ENCODE measurements around the gene COPS4.
A peak's percentile ranks its signal among the peaks of the same experiment; 100 is the strongest.
"Not testable (repeated sequence)": the region's sequence is repeated elsewhere in the genome, so short reads cannot be mapped to it uniquely, and the experiment has no call there.

The COPS4 gene

DNA sequence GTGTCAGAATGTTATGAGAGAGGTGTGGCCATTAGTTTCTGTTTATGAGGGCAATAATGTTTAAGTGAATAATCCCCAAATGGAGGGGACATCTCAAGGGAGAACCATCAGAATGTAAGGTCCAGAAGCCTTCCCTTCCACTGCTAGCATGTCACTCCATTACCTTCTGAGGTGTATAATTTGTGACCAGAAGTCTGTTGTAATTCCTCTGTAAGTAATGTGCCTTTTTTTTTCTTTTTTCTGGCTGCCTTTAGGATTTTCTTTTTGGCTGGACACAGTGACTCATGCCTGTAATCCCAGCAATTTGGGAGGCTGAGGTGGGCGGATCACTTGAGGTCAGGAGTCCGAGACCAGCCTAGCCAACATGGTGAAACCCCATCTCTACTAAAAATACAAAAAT is 10.8 kb upstream of the COPS4 start:
- DNase-seq, result no peak

DNA sequence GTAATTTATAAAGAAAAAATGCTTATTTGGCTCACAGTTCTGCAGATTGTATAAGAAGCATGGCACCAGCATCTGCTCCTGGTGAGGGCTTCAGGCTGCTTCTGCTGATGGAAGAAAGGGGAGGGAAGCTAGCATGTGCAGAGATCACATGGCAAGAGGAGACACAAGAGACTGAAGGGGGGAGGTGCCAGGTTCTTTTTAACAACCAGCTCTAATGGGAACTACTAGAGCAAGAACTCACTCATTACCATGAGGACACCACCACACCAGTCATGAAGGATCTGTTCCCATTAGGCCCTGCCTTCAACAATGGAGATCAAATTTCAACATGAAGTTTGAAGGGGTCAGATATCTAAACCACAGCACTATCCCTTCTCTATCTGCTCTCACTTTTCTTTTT is 9.4 kb upstream of the COPS4 start:
- DNase-seq, result peak; percentile 26

DNA sequence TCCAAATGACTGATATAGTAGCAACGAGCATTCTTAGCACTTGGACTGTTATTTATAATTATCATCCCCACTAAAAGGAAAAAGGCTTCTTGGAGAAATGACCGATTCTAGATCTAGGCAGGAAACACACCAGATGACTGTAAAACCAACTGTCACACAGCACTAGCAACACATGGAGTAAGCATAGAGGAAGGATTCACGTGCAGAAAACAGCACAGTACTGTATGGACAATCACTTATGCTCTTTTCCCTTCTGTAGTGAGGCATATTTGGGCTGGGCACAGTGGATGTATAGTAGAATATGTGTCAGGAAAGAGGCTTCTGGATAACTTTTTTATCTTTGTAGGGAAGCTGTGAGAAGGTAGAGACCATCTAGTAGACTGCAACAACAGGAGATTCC is 6.0 kb upstream of the COPS4 start:
- no peak for DNase-seq

DNA sequence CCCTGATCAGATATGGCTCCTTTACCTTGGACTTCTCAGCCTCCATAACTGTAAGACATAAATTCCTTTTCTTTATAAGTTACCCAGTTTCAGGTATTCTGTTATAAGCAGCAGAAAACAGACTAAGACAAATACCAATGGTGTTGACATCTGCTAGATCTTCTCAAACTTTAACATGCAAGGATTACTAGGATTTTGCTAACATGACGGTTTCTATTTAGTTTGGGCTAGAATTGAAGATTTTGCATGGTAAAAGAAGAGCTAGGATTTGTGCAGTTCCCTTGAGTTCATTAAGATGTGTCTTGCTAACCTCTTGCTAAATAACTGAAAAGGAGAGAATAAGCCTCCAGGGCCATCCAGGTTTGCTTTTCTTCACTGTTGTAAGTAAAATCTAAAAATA is 5.3 kb upstream of the COPS4 start:
- DNase-seq, result no peak

DNA sequence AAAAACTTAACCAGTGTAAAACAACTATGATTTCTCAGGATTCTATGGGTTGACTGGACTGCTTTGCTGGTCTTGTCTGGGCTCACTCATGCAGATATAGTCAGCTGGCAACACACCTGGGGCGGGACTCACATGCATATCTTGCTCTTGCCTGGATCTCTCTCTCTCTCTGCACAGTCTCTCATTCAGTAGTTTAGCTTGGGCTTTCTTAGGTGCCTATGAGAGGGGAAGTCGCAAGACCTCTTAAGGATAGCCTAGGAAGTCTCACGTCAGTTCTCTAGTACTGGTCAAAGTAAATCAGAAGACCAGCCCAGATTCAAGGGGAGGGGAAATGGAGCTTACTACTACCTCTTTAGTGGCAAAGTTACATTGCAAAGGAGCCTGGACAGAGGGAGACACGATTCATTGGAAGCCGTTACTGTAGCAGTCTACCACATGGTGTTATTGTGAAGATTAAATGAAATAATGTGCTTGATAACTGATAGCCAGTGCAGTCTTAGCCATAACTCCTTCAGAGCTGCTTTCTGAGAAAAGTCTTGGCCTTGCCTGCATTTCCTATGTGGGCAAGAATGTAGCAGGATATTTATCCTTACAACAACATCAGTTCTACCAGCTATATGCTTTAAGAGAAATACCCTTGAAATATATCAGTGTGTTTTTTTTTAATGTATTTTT is 2.1 kb downstream of the COPS4 start:
- DNase-seq, result no peak

DNA sequence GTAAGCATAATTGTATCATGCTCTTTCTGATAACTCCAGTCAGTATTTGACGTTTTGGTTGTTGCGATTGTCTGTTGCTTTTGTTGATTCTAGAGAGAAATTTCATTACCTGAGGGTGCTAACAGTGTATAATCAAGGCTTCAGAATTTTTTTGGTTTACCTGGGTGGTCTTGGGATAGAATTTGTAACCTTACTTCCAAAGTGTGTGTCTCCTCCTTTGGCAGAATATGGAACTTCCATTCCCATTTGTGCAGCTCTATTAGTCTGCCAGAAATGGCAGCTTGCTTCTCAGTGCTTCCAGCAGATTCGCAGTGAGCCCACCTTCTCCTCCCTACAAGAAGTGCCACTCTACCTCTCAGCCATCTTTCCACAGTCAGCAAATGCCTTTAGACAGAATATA is 5.3 kb downstream of the COPS4 start:
- DNase-seq, result no peak

DNA sequence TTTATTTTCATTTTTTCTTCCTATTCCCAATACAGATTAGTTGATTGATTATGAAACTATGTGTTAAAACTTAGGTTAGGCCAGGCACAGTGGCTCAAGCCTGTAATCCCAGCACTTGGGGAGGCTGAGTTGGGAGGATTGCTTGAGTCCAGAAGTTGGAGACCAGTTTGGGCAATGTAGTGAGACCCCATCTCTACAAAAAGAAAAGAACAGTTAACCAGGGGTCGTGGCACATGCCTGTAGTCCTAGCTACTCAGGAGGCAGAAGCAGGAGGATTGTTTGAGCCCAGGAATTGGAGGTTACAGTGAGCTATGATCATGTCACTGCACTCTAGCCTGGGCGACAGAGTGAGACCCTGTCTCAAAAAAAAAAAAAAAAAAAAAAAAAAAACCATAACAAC is 8.2 kb downstream of the COPS4 start:
- not testable (repeated sequence) for DNase-seq

DNA sequence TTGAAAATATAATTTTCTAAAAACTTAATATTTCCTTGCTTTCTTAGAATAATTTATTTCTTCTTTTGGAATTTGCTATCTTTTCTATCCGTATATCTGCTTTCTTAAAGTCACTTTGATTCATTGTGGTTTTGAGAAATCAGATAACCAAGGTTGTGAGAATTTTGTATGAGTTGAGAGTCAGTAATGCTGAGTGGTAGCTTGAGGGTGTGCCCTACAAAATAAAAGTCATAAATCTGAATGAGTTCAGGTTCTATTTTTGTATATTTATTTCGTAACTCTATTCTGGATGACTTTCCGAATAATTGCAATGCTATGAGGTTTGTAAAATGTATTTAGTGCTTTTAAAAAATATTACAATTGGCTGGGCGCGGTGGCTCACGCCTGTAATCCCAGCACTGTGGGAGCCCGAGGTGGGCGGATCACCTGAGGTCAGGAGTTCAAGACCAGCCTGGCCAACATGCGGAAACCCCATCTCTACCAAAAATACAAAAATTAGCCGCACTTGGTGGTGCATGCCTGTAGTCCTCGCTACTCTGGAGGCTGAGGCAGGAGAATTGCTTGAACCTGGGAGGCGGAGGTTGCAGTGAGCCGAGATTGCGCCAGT is 8.9 kb downstream of the COPS4 start:
- no peak for DNase-seq

DNA sequence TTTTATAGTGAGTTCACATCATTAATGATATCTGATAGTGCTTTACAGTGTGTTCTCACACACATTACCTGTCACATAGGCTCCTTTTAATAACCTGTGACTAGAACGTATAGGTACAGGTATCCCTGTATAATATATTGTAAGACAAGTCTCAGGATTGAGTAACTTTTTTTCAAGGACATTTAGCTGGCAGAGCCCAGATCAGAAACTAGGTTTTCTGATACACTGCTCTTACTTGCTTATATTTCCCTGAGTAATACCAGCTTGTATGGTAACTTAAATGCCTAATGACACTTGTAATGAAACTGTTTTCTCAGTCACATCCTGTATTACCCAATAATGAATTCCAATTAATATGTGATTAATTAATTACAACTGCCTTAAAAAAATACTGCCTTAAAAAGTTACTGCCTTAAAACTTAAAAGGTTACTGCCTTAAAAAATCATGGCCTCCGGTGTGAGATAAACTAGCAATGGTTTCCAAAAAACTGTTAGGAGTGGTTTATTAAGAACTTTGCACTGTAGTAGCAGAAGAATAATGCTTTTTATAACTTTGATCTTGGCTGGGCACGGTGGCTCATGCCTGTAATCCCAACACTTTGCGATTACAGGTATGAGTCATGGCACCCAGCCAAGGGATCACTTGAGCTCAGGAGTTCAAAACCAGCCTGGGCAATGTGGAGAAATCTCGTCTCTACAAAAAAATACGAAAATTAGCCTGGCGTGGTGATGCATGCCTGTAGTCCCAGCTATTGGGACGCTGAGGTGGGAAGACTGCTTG is 11.9 kb downstream of the COPS4 start:
- no peak for DNase-seq

DNA sequence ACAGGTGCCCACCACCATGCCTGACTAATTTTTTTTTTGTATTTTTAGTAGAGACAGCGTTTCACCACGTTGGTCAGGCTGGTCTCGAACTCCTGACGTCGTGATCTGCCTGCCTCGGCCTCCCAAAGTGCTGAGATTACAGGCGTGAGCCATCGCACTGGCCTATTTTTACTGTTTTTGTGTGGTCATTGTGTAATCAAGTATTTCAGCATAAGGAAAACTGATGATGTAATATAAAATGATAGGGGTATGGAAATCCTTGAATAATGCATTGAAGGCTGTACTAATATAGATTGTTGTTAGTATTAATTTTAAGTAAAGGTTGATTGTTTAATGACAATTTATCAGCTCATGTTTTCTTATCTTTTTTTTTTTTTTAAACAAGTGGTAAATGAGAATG is 13.8 kb downstream of the COPS4 start:
- DNase-seq, result not testable (repeated sequence)

DNA sequence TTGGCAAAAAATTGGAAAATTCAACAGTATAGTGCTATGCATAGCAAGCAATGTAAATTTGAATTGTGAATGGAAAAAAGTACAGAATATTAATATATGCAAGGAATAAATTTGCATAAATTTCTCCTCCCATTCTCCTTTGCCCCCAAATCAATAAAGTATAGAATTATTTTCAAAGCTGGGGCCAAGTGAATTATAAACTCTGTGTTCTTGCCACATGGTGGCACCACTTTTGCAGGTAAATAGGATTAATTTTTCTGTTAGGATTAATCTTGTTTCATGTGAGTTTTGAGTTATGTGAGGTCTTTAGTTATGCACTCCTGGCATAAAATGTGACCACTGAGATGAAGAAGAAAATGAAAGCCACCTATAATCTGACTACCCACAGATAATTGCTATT is 19.9 kb downstream of the COPS4 start:
- DNase-seq, result no peak

DNA sequence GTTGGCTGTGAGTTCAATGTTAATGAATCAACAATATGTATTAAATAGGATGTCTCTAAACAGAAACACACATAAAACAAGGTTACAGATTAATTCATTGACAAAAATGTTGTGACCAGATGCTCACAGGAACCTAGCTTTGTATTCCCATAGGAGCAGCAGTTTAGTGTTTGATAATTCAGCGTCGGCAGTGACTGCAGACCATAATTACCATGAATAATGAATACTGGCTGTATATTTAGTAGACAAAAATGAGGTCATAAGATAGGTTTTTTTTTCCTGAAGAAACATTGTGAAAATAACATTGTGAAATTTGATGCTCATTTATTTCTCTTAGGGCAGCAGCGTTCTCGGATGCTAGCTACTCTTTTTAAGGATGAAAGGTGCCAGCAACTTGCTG is 27.8 kb downstream of the COPS4 start:
- DNase-seq, result peak; percentile 32

DNA sequence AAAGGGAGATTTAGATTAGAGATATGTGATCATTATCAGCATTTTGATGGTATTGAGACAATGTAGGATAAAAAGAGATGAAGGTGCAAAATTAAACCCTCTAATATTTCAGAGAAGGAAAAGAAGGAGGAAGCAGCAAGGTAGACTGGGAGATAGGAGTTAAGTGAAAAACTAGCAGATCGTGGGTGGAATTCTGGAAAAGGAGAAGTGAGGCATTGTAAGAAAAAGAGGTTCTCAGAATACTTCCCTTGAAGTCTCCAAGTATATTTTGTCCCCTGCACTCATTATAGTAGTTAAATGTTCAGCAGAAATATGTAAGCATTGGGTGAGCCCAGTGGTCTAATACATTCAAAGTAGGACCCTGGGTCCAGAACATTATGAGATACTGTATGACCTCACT is 30.3 kb downstream of the COPS4 start:
- DNase-seq, result no peak

DNA sequence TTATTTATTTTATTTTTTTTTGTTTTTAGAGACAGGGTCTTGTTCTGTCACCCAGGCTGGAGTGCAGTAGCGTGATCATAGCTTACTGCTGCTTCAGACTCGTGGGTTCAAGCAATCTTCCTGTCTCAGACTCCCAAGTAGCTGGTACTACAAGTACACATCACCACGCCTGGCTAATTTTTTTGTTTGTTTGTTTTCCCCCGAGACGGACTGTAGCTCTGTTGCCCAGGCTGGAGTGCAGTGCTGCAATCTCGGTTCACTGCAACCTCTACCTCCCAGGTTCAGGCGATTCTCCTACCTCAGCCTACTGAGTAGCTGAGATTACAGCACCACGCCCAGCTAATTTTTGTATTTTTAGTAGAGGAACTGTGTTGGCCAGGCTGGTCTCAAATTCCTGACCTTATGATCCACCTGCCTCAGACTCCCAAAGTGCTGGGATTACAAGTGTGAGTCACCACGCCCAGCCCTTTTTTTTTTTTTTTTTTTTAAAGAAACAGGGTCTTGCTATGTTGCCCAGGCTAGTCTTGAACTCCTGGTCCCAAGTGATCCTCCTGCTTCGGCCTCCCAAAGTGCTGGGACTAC is 32.2 kb downstream of the COPS4 start:
- no peak for DNase-seq

DNA sequence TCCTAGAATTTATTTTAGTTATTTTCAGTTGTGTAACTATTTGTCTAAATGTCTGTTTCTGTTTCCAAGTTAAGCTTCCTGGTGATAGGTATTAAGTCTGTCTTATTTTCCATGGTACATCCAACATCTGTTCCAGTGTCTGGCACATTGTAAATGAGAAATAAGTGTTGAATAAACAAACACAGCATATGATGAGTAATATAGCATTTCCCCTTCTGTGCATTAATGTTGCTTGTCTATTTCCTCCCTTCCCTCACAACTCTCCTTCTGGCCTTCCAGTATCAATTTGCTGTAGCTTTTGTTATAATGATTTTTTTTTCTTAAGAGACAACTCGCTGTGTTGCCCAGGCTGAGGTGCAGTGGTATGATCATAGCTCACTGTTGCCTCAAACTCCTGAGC is 36.1 kb downstream of the COPS4 start:
- peak; percentile 12 for DNase-seq

DNA sequence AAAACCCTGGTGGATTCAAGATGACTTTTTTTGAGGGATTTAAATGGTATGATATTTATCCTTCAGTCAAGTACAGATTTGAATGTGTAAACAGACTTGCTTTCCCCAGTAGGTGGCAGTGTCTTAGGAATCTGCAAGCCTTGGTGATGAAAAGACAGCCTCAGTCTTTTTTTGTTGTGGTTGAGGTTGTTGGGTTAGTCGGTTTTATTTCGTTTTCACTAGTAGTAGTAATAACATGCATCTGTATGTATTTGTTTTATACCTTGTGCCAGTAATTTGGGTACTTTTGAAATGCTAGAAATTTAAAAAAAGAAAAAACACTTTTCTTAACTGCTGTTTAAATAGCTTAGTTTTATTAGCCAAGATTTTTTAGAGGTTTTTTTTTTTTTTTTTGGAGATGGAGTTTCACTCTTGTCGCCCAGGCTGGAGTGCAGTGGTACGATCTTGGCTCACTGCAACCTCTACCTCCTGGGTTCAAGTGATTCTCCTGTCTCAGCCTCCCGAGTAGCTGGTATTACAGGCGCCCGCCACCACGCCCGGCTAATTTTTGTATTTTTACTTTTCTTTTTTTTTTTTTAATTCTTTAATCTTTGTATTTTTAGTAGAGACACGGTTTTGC is 39.2 kb downstream of the COPS4 start:
- peak; percentile 36 for DNase-seq

DNA sequence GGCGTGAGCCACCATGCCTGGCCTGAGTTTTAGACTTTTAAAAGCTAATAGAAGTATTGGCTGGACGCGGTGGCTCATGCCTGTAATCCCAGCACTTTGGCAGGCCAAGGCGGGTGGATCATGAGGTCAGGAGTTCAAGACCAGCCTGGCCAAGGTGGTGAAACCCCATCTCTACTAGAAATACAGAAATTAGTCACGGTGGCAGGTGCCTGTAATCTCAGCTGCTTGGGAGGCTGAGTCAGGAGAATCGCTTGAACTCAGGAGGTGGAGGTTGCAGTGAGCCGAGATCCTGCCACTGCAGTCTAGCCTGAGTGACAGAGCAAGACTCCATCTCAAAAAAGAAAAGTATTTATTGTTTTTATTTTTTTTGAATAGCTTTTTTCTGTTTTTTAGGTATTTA is 39.8 kb downstream of the COPS4 start:
- not testable (repeated sequence) for DNase-seq

DNA sequence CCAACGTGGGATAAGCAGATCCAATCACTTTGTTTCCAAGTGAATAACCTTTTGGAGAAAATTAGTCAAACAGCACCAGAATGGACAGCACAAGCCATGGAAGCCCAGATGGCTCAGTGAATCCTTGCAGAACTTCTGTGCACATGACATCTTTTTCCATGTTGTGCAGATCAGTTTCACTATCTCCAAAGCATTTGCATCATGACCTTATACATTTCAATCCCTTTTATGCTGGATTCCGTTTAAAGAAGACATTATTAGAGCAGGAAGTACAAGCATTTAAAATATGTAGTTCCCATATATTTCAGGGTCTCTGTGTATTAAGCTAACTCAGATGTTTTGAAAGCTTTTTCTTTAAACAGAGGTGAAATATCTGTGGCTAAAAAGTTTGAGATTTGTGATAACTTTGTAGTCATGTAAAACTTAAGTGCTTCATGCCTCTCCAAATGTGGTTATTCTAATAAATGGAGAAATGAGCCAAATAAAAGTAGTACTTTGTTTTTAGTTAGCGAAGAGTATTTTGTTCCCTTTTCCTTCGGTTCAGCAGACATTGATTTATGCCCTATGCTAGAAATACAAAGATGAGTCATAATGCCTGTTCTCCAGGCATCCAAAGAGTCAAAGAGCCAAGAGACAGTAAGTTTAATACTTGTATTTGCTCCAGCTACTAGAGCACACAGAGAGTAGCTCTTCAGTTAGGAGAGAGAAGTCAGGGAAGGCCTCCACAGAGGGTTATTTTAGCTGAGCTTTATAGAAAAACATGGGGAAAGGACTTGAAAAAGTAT is 40.5 kb downstream of the COPS4 start:
- no peak for DNase-seq

DNA sequence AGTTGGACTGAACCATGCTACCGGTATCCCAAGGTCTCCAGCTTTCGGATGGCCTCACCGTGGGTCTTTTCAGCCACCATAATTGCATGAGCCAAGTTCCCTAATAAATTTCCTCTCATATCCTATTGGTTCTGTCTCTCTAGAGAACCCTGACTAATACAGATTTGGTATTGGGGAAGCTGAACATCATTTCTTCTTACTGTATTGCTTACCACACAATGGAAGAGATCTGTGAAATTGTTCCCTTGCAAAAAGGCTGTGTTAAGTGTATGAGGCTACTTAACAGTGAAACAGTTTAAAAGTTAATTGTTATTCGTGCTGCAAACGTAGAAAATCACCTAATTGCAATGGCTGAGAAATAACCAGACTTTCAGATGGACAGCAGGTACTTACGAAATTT is 45.6 kb downstream of the COPS4 start:
- no peak for DNase-seq

DNA sequence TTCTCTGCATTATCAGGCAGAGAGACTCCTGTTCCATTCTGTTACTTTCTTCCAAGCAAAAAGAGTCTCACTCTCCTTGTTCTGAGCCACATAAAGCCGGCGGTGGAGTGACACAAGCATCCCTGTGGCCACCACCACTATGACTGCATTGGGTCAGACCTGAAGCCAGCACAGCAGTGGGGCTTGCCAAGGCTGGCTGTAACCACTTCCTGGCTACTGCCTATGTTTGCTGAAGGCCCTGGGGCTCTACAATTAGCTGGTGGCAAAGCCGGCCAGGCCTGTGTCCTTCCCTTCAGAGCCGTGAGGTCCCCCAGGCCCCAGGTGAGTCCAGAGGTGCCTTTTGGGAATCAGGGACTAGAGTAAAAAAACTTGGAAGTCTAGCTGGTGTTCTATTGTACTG is 47.8 kb downstream of the COPS4 start:
- DNase-seq, result no peak

DNA sequence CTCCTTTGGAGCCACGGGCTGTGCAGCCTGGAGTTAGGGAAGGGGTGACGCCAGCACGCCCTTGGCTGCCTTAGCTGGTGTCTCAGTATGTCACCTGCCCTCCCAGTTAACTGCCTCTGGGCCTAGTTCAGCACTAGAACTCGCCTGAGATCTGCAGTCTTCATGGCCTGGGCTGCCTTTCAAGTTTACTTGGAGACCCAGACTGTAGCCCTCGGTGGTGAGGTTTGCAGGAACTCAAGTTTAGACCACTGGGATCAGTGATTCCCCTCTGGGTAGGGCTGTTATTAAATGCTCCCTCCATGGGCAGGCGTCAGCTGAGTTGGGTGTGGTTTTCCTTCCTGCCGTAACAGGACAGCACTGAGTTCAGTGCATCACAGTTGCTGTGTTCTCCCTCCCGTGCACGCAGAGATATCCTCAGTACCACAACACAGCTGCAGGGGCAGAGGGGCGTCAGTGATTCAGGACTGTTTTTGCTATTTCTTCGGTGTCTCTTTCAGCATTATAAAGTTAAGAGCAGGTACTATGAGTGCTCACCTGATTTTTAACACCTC is 49.0 kb downstream of the COPS4 start:
- DNase-seq, result no peak

DNA sequence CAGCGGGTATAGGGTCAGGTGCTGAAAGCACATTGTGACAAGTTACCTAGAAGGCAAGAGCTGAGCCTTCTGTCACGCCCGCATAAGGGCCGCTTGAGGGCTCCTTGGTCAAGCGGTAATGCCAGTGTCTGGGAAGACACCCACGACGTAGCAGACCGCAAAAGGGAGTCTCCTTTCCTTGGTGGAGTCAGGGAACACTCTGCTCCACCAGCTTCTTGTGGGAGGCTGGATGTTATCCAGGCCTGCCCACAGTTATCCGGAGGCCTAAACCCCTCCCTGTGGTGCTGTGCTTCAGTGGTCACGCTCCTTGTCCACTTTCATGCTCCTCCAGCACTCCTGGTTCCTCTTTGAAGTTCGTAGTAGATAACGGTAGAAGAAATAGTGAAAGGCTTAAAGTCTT is 50.0 kb downstream of the COPS4 start:
- not testable (repeated sequence) for DNase-seq
